ENCODE measurements around the gene BIRC2.

DNA sequence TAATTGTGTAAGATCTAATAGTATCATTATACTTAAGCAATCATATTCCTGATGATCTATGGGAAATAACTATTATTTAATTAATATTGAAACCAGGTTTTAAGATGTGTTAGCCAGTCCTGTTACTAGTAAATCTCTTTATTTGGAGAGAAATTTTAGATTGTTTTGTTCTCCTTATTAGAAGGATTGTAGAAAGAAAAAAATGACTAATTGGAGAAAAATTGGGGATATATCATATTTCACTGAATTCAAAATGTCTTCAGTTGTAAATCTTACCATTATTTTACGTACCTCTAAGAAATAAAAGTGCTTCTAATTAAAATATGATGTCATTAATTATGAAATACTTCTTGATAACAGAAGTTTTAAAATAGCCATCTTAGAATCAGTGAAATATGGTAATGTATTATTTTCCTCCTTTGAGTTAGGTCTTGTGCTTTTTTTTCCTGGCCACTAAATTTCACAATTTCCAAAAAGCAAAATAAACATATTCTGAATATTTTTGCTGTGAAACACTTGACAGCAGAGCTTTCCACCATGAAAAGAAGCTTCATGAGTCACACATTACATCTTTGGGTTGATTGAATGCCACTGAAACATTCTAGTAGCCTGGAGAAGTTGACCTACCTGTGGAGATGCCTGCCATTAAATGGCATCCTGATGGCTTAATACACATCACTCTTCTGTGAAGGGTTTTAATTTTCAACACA, 23.3 kb upstream of the BIRC2 start:
- TF ChIP-seq EP300 (IDR thresholded peaks at IDR 0.05) = no peak
- TF ChIP-seq CHD2 (IDR thresholded peaks at IDR 0.05; ENCODE audit: low read length, partially characterized antibody) = no peak
- no peak for TF ChIP-seq CBX2 (IDR thresholded peaks at IDR 0.05; ENCODE audit: borderline replicate concordance, low read depth)
- TF ChIP-seq, protein P1, sequence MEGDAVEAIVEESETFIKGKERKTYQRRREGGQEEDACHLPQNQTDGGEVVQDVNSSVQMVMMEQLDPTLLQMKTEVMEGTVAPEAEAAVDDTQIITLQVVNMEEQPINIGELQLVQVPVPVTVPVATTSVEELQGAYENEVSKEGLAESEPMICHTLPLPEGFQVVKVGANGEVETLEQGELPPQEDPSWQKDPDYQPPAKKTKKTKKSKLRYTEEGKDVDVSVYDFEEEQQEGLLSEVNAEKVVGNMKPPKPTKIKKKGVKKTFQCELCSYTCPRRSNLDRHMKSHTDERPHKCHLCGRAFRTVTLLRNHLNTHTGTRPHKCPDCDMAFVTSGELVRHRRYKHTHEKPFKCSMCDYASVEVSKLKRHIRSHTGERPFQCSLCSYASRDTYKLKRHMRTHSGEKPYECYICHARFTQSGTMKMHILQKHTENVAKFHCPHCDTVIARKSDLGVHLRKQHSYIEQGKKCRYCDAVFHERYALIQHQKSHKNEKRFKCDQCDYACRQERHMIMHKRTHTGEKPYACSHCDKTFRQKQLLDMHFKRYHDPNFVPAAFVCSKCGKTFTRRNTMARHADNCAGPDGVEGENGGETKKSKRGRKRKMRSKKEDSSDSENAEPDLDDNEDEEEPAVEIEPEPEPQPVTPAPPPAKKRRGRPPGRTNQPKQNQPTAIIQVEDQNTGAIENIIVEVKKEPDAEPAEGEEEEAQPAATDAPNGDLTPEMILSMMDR (IDR thresholded peaks at IDR 0.05) = no peak
- TF ChIP-seq RFX5 (IDR thresholded peaks at IDR 0.05) = no peak
- no peak for TF ChIP-seq EHMT2 (IDR thresholded peaks at IDR 0.05; ENCODE audit: low read depth)
- TF ChIP-seq, protein P2, sequence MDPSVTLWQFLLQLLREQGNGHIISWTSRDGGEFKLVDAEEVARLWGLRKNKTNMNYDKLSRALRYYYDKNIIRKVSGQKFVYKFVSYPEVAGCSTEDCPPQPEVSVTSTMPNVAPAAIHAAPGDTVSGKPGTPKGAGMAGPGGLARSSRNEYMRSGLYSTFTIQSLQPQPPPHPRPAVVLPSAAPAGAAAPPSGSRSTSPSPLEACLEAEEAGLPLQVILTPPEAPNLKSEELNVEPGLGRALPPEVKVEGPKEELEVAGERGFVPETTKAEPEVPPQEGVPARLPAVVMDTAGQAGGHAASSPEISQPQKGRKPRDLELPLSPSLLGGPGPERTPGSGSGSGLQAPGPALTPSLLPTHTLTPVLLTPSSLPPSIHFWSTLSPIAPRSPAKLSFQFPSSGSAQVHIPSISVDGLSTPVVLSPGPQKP (IDR thresholded peaks at IDR 0.05; ENCODE audit: low read depth, low read length) = no peak
- no peak for TF ChIP-seq MAFK (IDR thresholded peaks at IDR 0.05; ENCODE audit: partially characterized antibody)
- TF ChIP-seq TP53 (CRISPR knock-in tag; IDR thresholded peaks at IDR 0.05) = no peak
- TF ChIP-seq, protein P3, sequence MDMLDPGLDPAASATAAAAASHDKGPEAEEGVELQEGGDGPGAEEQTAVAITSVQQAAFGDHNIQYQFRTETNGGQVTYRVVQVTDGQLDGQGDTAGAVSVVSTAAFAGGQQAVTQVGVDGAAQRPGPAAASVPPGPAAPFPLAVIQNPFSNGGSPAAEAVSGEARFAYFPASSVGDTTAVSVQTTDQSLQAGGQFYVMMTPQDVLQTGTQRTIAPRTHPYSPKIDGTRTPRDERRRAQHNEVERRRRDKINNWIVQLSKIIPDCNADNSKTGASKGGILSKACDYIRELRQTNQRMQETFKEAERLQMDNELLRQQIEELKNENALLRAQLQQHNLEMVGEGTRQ (IDR thresholded peaks at IDR 0.05) = no peak
- TF ChIP-seq, protein P4, sequence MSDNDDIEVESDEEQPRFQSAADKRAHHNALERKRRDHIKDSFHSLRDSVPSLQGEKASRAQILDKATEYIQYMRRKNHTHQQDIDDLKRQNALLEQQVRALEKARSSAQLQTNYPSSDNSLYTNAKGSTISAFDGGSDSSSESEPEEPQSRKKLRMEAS (IDR thresholded peaks at IDR 0.05) = no peak
- no peak for TF ChIP-seq RCOR1 (IDR thresholded peaks at IDR 0.05; ENCODE audit: low read depth, low read length)
- TF ChIP-seq MAZ (IDR thresholded peaks at IDR 0.05; ENCODE audit: borderline replicate concordance, low read depth, low read length) = no peak

All from A549 (cell line).